D721Med (cell line): ENCODE results near the gene ANTXR1.

Source experiments
- DNase-seq: peaks from one replicate; pipeline ENCODE4 v3.0.0; 2011; ENCODE audit warnings: low spot score; ENCODE audit not compliant: insufficient read length
- FAIRE-seq: peaks from 2 replicates; lab custom pipeline; 2011; peaks lifted over from hg19 to GRCh38; lab: Jason Lieb, UNC
- TF ChIP-seq, protein P1 (sequence below): IDR thresholded peaks from 2 replicates; pipeline ENCODE4 v1.5.1; 2012; ENCODE audit warnings: mild to moderate bottlenecking, control low read depth; ENCODE audit not compliant: insufficient read depth; ENCODE audit errors: missing control alignments

The ANTXR1 gene

GRCh38 chr2:69087211-69087911 lies 74.4 kb downstream of the ANTXR1 start:
- TF ChIP-seq, protein P1, sequence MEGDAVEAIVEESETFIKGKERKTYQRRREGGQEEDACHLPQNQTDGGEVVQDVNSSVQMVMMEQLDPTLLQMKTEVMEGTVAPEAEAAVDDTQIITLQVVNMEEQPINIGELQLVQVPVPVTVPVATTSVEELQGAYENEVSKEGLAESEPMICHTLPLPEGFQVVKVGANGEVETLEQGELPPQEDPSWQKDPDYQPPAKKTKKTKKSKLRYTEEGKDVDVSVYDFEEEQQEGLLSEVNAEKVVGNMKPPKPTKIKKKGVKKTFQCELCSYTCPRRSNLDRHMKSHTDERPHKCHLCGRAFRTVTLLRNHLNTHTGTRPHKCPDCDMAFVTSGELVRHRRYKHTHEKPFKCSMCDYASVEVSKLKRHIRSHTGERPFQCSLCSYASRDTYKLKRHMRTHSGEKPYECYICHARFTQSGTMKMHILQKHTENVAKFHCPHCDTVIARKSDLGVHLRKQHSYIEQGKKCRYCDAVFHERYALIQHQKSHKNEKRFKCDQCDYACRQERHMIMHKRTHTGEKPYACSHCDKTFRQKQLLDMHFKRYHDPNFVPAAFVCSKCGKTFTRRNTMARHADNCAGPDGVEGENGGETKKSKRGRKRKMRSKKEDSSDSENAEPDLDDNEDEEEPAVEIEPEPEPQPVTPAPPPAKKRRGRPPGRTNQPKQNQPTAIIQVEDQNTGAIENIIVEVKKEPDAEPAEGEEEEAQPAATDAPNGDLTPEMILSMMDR, result no peak
- DNase-seq (no peak), FAIRE-seq (no peak)

GRCh38 chr2:69087912-69088240 lies 74.9 kb downstream of the ANTXR1 start:
- DNase-seq (no peak), FAIRE-seq (no peak)
- TF ChIP-seq, protein P1, result no peak

DNA sequence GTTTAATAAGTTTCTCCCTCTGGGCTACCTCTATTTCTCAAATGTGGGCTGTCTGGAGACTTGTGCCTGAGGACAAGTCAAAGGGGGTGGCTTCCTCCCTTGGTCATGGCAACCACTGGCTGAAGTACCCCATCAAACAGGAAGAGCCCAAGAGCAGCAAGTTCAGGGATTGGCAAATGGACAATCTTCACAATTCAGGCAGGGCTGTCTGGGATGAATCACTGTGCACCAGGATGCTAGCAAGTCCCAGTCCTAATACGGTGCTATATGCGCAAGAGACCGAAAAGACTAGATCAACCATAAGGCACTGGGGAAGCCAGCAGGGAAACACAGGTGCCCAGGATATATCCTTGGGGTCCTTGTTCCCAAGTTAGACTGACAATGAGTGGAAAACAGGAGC lies 75.5 kb downstream of the ANTXR1 start:
- DNase-seq, result no peak
- TF ChIP-seq, protein P1, result no peak
- FAIRE-seq, result no peak

DNA sequence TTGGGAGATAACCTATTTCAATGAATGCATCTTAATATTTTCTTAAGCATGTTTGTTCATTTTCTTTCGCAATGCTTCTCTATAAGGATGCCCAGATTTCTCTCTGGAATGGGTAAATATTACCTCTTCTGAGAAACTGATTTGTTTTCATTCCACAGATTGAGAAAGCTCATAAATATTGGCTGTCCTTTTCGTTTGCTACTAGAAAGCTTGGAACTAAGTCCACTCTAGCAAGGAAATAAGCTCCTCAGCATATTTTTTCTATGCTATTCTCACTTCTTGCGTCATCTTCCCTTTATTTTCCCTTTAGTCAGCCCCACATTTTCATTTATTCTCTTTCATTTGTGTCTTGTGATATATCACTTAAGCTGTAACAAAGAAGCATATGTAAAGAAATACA lies 76.3 kb downstream of the ANTXR1 start:
- no peak for FAIRE-seq
- DNase-seq, result no peak
- TF ChIP-seq, protein P1, result no peak

DNA sequence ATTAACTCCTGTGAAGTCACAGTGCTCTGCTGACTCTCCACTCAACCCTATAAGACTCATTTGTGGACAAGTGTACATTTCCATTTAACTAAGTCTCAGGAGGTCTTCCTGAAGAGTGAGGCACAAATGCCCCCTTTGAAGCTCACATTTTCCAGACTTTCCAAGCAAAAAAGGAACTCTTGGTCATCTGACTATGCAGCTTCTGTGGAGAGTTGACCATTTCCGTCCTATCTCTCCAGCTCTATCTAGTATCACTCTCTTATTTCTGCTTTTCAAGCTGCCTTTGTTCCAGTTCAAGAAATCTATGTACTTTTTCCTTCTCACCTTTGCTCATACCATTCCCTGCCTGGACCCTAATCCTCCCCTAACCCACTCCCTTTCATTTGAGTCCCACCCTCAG lies 77.0 kb downstream of the ANTXR1 start:
- DNase-seq, result no peak
- no peak for FAIRE-seq
- TF ChIP-seq, protein P1, result no peak

DNA sequence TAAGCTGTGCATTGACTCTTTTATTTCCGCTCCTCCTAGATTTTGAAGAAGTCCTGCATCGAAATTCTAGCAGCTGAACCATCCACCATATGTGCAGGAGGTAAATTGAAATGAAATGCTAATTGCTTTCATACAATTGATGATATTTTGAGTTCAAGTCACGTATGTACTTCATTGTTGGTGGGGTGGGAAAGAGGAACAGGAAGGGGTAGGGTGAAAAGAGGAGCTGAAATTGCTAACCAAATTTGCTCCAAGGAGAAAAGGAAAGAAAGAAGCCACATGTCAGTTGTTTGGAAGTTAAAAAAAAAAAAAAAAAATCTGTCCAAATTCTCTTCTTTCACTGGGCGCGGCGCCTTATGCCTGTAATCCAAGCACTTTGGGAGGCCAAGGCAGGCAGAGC lies 77.8 kb downstream of the ANTXR1 start:
- TF ChIP-seq, protein P1, result no peak
- FAIRE-seq (no peak), DNase-seq (no peak)

GRCh38 chr2:69092857-69093256 lies 79.9 kb downstream of the ANTXR1 start:
- no peak for FAIRE-seq
- DNase-seq, result no peak

More at GRCh38 chr2:69092857-69093256, 79.9 kb downstream of the ANTXR1 start:
- TF ChIP-seq, protein P1, result no peak
